DOHH2 (cell line): ENCODE data around the gene MOV10.

Source experiments
- H3F3A ChIP-seq: fragments of 200-600 bp; sonication (generic), shearing (Covaris generic); 2 replicates; pipeline ENCODE4 v1.6.0; 2016; ENCODE audit warnings: antibody characterized with exemption, mild to moderate bottlenecking; ENCODE audit not compliant: control insufficient read depth, insufficient read depth
- H3K27ac ChIP-seq: fragments of 200-600 bp; sonication (generic); 2 replicates; pipeline ENCODE4 v1.5.1; 2014; ENCODE audit warnings: low read depth, mild to moderate bottlenecking, low read length, moderate library complexity
- H3K27me3 ChIP-seq: fragments of 200-600 bp; sonication (generic); 2 replicates; pipeline ENCODE4 v1.6.1; 2014; ENCODE audit warnings: mild to moderate bottlenecking, low read length, mixed read lengths; ENCODE audit not compliant: control insufficient read depth
- H3K36me3 ChIP-seq: fragments of 200-600 bp; sonication (generic); 2 replicates; pipeline ENCODE4 v1.6.1; 2014; ENCODE audit warnings: mild to moderate bottlenecking, low read length, moderate library complexity, mixed read lengths; ENCODE audit not compliant: control insufficient read depth
- H3K4me1 ChIP-seq: fragments of 200-600 bp; sonication (generic); 2 replicates; pipeline ENCODE4 v1.6.1; 2014; ENCODE audit warnings: mild to moderate bottlenecking, low read length, mixed read lengths; ENCODE audit not compliant: control insufficient read depth
- H3K4me2 ChIP-seq: fragments of 200-600 bp; sonication (generic); 2 replicates; pipeline ENCODE4 v1.6.0; 2014; ENCODE audit warnings: mild to moderate bottlenecking, low read length, moderate library complexity
- H3K4me3 ChIP-seq: fragments of 200-600 bp; sonication (generic); 2 replicates; pipeline ENCODE4 v1.5.1; 2014; ENCODE audit warnings: mild to moderate bottlenecking, low read length, mixed read lengths
- H3K79me2 ChIP-seq: fragments of 200-600 bp; sonication (generic); 2 replicates; pipeline ENCODE4 v1.6.1; 2014; ENCODE audit warnings: mild to moderate bottlenecking, low read length, mixed read lengths; ENCODE audit not compliant: control insufficient read depth
- H3K9me2 ChIP-seq: fragments of 200-600 bp; sonication (generic); replicated peaks from 2 replicates; pipeline ENCODE4 v1.6.1; 2014; ENCODE audit warnings: mild to moderate bottlenecking, low read length, mixed read lengths; ENCODE audit not compliant: control insufficient read depth
- H3K9me3 ChIP-seq: fragments of 200-600 bp; sonication (generic); 2 replicates; pipeline ENCODE4 v1.6.1; 2014; ENCODE audit warnings: antibody characterized with exemption, low read length, mixed read lengths; ENCODE audit not compliant: control insufficient read depth, insufficient read depth
- H4K20me1 ChIP-seq: fragments of 200-600 bp; sonication (generic); 2 replicates; pipeline ENCODE4 v1.6.0; 2014; ENCODE audit warnings: low read depth, mild to moderate bottlenecking, antibody characterized with exemption, low read length, moderate library complexity; ENCODE audit not compliant: control insufficient read depth, insufficient read depth
- CTCF ChIP-seq: fragments of 200-600 bp; sonication (generic); IDR thresholded peaks from one replicate; pipeline ENCODE4 v1.5.1; 2014; ENCODE audit warnings: antibody characterized with exemption, mild to moderate bottlenecking, low read depth, low read length; ENCODE audit not compliant: poor library complexity, severe bottlenecking
- EZH2phosphoT487 ChIP-seq: fragments of 200-600 bp; sonication (generic); IDR thresholded peaks from 2 replicates; pipeline ENCODE4 v1.6.1; 2017; ENCODE audit warnings: borderline replicate concordance, mild to moderate bottlenecking, antibody characterized with exemption, low read length, moderate library complexity, mixed read lengths

Gene MOV10

DNA sequence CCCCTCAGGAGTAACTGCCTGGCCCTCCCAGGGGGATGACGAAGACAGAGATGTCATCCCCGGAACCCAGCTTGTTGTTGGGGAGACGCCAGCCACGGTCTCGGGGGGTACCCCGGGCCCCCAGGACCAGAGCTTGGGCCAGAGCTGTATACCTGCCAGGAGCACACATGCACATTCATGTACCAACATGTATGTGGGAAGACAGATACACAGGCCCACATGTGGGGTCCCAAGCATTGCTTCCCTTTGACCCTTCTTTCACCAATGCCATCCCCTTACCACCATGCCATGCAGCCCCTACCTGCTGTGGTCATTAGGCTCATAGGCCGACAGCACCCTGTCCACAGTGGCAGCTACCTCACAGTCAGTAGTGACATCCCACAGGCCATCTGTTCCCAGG, 35.7 kb downstream of the MOV10 start:
- Histone ChIP-seq H3K36me3 (no peaks in the 10 kb centered on the region), H3K4me3 (no peak overlapping the region), H3K9me3 (no peaks in the 10 kb centered on the region), H3F3A (0 out of 2 replicates have a peak, but pooled peaks cover 6% of the 10 kb centered on the region), H3K27me3 (peaks cover 10% of the 10 kb centered on the region), H3K4me1 (peaks cover 47% of the 10 kb centered on the region), H3K79me2 (no peaks in the 10 kb centered on the region), H3K27ac (no peak overlapping the region), H3K4me2 (no peak overlapping the region), H4K20me1 (0 out of 2 replicates have a peak, but pooled peaks cover 4% of the 10 kb centered on the region), H3K9me2 (no peaks in the 10 kb centered on the region)
- no peak for TF ChIP-seq EZH2phosphoT487
- TF ChIP-seq CTCF, result no peak

- peaks cover 45% of the 10 kb centered on the region for H3K4me1 ChIP-seq
- no peak overlapping the region for H3K27ac ChIP-seq
- H3K27me3 ChIP-seq, result peaks cover 10% of the 10 kb centered on the region
- H3F3A ChIP-seq, result 0 out of 2 replicates have a peak, but pooled peaks cover 3% of the 10 kb centered on the region
- no peaks in the 10 kb centered on the region for H3K9me3 ChIP-seq
- H3K4me2 ChIP-seq, result no peak overlapping the region
- H4K20me1 ChIP-seq, result 0 out of 2 replicates have a peak, but pooled peaks cover 4% of the 10 kb centered on the region
- H3K9me2 ChIP-seq, result no peaks in the 10 kb centered on the region
- H3K4me3 ChIP-seq, result no peak overlapping the region
- no peaks in the 10 kb centered on the region for H3K79me2 ChIP-seq
- TF ChIP-seq EZH2phosphoT487 (no peak), CTCF (no peak)
- no peaks in the 10 kb centered on the region for H3K36me3 ChIP-seq
Measured at GRCh38 chr1:112710586-112710985, 36.1 kb downstream of the MOV10 start.

GRCh38 chr1:112711041-112711440, 36.6 kb downstream of the MOV10 start:
- no peak overlapping the region for H3K4me3 ChIP-seq

More at GRCh38 chr1:112711041-112711440, 36.6 kb downstream of the MOV10 start:
- H3K36me3 ChIP-seq, result no peaks in the 10 kb centered on the region
- H4K20me1 ChIP-seq, result 0 out of 2 replicates have a peak, but pooled peaks cover 4% of the 10 kb centered on the region
- no peaks in the 10 kb centered on the region for H3K9me3 ChIP-seq
- TF ChIP-seq CTCF (no peak), EZH2phosphoT487 (no peak)
- H3K9me2 ChIP-seq, result no peaks in the 10 kb centered on the region
- peaks cover 10% of the 10 kb centered on the region for H3K27me3 ChIP-seq
- H3K4me2 ChIP-seq, result no peak overlapping the region
- H3K79me2 ChIP-seq, result no peaks in the 10 kb centered on the region
- 0 out of 2 replicates have a peak, but pooled peaks cover 2% of the 10 kb centered on the region for H3F3A ChIP-seq
- no peak overlapping the region for H3K27ac ChIP-seq
- H3K4me1 ChIP-seq, result peaks cover 45% of the 10 kb centered on the region
